PFSK-1 (cell line): ENCODE data around the gene PTGES2.

ENCODE experiments used
- POLR2AphosphoS5 ChIP-seq: IDR thresholded peaks from 2 replicates; pipeline ENCODE4 v1.6.1; 2012; ENCODE audit warnings: low read depth, mild to moderate bottlenecking, control low read depth, low read length, moderate library complexity
- SIN3A ChIP-seq: IDR thresholded peaks from 2 replicates; pipeline ENCODE4 v1.6.1; 2012; ENCODE audit warnings: mild to moderate bottlenecking, low read length, moderate library complexity, borderline replicate concordance; ENCODE audit not compliant: insufficient read depth

DNA sequence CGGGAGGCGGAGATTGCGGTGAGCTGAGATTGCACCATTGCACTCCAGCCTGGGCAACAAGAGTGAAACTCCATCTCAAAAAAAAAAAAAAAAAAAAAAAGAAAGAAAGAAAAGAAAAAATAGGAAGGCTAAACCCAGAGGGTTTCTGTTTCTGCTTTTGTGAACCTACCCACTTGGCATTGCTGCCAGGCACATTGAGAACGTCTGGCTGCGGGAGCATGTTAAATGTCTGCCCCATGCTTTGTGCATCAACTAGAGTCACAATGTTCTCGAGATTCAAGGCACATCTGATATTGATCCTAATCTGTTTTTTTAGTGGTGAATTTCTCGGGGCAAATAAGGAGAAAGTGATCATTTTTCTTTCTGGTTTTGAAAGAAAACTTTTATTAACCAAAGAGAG, 56.7 kb downstream of the PTGES2 start:
- TF ChIP-seq SIN3A: no peak
- no peak for TF ChIP-seq POLR2AphosphoS5
